Measurements from ENCODE around the gene FAM210B. TPM values are rescaled to one million over a fixed set of nuclear protein-coding genes. Genes with fewer than 3 reads are reported as not detected.
"Not testable (repeated sequence)": the region's sequence is repeated elsewhere in the genome, so short reads cannot be mapped to it uniquely, and the experiment has no call there.

Gene FAM210B
- total RNA-seq, 2 experiments from 2014 or later, result 7.5 to 8.2 TPM

DNA sequence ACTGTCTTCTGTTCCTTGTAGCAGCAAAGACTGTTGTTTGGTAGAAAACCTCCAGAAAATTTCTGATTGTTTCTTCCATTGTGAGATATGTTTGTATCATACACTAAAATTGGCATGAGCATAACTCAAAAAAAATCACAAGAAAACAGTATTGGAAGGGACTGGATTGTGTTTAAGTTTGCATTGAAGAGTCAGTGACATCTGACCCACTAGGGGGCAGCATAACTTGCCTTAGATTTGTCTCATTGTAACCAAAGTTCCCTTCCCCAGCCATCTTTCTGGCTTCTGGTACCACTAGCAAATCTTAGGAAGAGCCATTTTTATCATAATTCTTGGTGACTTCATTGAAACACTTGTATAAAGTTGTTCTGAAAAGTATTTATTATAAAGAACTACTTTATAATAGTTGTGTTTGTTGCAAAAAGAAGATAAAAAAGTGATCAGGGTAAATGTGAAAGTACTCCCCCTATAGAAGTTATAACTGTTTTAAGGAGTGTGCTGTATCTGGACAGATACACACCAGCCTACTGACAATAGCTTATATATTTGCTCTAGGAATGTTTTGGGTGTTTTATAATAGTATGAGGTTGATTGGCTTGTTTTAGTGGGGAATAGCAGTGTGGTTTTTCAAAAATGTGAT, 41.3 kb downstream of the FAM210B start:
- H3K27me3 Mint-ChIP-seq (ENCODE audit: low read depth), result no peaks in the 10 kb centered on the region
- intact Hi-C loops (cut with micrococcal nuclease), result loop anchor here (5.0 kb wide), 1 partner anchor 102 kb away; no protein-coding TSS in a partner anchor
- no peaks in the 10 kb centered on the region for H3K9me3 Mint-ChIP-seq
- peaks cover 62% of the 10 kb centered on the region for H3K36me3 Mint-ChIP-seq (ENCODE audit: low read depth)
- no peak overlapping the region for H3K4me3 Mint-ChIP-seq
- CTCF ChIA-PET, result interaction anchor here (0.9 to 1.5 kb wide), 6 partner anchors 12 to 91 kb away, joined by 3 to 6 read pairs (median 4); partner anchors contain the start of genes CASS4 and RTF2
- no peak overlapping the region for H3K27ac Mint-ChIP-seq
- peaks cover 26% of the 10 kb centered on the region for H3K4me1 Mint-ChIP-seq (ENCODE audit: low read depth)
- peak; percentile 80 for DNase-seq

DNA sequence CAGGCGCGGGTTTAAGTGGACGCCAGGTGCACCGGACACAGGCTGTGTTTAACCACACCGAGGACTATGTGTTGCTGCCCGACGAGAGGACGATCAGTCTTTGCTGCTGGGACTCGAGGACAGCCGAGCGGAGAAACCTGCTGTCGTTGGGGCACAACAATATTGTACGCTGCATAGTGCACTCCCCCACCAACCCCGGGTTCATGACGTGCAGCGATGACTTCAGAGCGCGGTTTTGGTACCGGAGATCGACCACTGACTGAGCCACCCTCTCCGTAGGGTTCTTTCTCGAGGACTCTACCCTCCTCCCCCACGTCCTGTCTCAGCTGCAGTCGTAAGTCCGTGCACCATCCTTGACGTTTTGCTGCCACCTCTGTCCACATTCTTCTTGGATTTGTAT, 44.7 kb downstream of the FAM210B start:
- intact Hi-C loops (cut with micrococcal nuclease), result loop anchor here (5.0 kb wide), 1 partner anchor 99 kb away; no protein-coding TSS in a partner anchor
- peaks cover 23% of the 10 kb centered on the region for H3K4me1 Mint-ChIP-seq (ENCODE audit: low read depth)
- H3K27me3 Mint-ChIP-seq (ENCODE audit: low read depth), result no peaks in the 10 kb centered on the region
- peaks cover 64% of the 10 kb centered on the region for H3K36me3 Mint-ChIP-seq (ENCODE audit: low read depth)
- DNase-seq, result no peak
- CTCF ChIA-PET, result no interaction called here
- H3K27ac Mint-ChIP-seq, result peak overlapping the region; percentile 41
- H3K9me3 Mint-ChIP-seq, result no peaks in the 10 kb centered on the region
- H3K4me3 Mint-ChIP-seq, result no peak overlapping the region

- DNase-seq; H3K9me3 Mint-ChIP-seq; H3K4me3 Mint-ChIP-seq; intact Hi-C loops (cut with micrococcal nuclease); H3K27me3 Mint-ChIP-seq (ENCODE audit: low read depth): not testable (repeated sequence)
- peaks cover 19% of the 10 kb centered on the region for H3K4me1 Mint-ChIP-seq (ENCODE audit: low read depth)
- H3K27ac Mint-ChIP-seq, result peak overlapping the region; percentile 24
- CTCF ChIA-PET, result interaction anchor here (0.8 kb wide), 1 partner anchor 10 kb away, joined by 3 read pairs; no protein-coding TSS in a partner anchor
- peaks cover 57% of the 10 kb centered on the region for H3K36me3 Mint-ChIP-seq (ENCODE audit: low read depth)
These were observed 46.6 kb downstream of the FAM210B start for GRCh38 chr20:56405356-56405755.

GRCh38 chr20:56406910-56407309, 48.1 kb downstream of the FAM210B start:
- CTCF ChIA-PET, result no interaction called here
- DNase-seq, result no peak
- H3K4me1 Mint-ChIP-seq (ENCODE audit: low read depth), result peaks cover 31% of the 10 kb centered on the region
- peaks cover 52% of the 10 kb centered on the region for H3K36me3 Mint-ChIP-seq (ENCODE audit: low read depth)
- no peak overlapping the region for H3K27ac Mint-ChIP-seq
- H3K9me3 Mint-ChIP-seq, result no peaks in the 10 kb centered on the region
- H3K4me3 Mint-ChIP-seq, result no peak overlapping the region
- no peaks in the 10 kb centered on the region for H3K27me3 Mint-ChIP-seq (ENCODE audit: low read depth)
- intact Hi-C loops (cut with micrococcal nuclease), result no loop called here

- Mint-ChIP-seq H3K27ac (no peak overlapping the region), H3K9me3 (peaks cover 3% of the 10 kb centered on the region), H3K36me3 (ENCODE audit: low read depth) (peaks cover 52% of the 10 kb centered on the region), H3K4me3 (no peak overlapping the region), H3K4me1 (ENCODE audit: low read depth) (peaks cover 48% of the 10 kb centered on the region), H3K27me3 (ENCODE audit: low read depth) (no peaks in the 10 kb centered on the region)
- CTCF ChIA-PET, result interaction anchor here (0.6 kb wide), 1 partner anchor 70 kb away, joined by 3 read pairs; no protein-coding TSS in a partner anchor
- intact Hi-C loops (cut with micrococcal nuclease), result no loop called here
- DNase-seq, result no peak
These were observed 50.7 kb downstream of the FAM210B start for GRCh38 chr20:56409521-56409920.

- peaks cover 3% of the 10 kb centered on the region for H3K9me3 Mint-ChIP-seq
- no peak overlapping the region for H3K4me3 Mint-ChIP-seq
- peaks cover 52% of the 10 kb centered on the region for H3K36me3 Mint-ChIP-seq (ENCODE audit: low read depth)
- CTCF ChIA-PET, result interaction anchor here (0.6 kb wide), 1 partner anchor 69 kb away, joined by 3 read pairs; no protein-coding TSS in a partner anchor
- intact Hi-C loops (cut with micrococcal nuclease), result loop anchor here (10.0 kb wide), 1 partner anchor 1205 kb away; no protein-coding TSS in a partner anchor
- no peaks in the 10 kb centered on the region for H3K27me3 Mint-ChIP-seq (ENCODE audit: low read depth)
- H3K4me1 Mint-ChIP-seq (ENCODE audit: low read depth), result peaks cover 51% of the 10 kb centered on the region
- DNase-seq, result no peak
- peak overlapping the region; percentile 22 for H3K27ac Mint-ChIP-seq
These were observed 51.2 kb downstream of the FAM210B start for GRCh38 chr20:56409956-56410355.

DNA sequence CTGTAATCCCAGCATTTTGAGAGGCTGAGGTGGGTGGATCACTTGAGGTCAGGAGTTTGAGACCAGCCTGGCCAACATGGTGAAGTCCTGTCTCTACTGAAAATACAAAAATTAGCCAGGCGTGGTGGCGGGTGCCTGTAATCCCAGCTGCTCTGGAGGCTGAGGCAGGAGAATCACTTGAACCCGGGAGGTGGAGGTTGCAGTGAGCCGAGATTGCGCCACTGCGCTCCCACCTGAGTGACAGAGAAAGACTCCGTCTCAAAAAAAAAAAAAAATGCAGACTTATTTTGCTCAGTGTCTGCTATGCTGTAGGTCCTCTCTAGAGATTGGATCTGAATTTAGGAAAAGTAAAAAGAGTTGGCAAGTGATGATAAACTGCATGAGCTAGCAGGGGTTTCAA, 52.5 kb downstream of the FAM210B start:
- DNase-seq; H3K27me3 Mint-ChIP-seq (ENCODE audit: low read depth); H3K9me3 Mint-ChIP-seq: not testable (repeated sequence)
- intact Hi-C loops (cut with micrococcal nuclease), result loop anchor here (10.0 kb wide), 1 partner anchor 1204 kb away; no protein-coding TSS in a partner anchor
- CTCF ChIA-PET, result interaction anchor here (1.0 to 1.9 kb wide), 5 partner anchors 10 to 18 kb away, joined by 3 to 10 read pairs (median 3); no protein-coding TSS in a partner anchor
- Mint-ChIP-seq H3K4me3 (peak overlapping the region; percentile 89), H3K27ac (peak overlapping the region; percentile 98), H3K36me3 (ENCODE audit: low read depth) (peaks cover 42% of the 10 kb centered on the region), H3K4me1 (ENCODE audit: low read depth) (peaks cover 56% of the 10 kb centered on the region)

GRCh38 chr20:56411759-56412472, 53.1 kb downstream of the FAM210B start, which contains the start of gene CASS4:
Gene CASS4 (plus strand): TSS chr20:56412260. CDS start chr20:56412459, 199 bp downstream.
- Mint-ChIP-seq H3K27me3 (ENCODE audit: low read depth) (no peaks in the 10 kb centered on the region), H3K27ac (peak within 1 kb of the TSS; percentile 98), H3K4me1 (ENCODE audit: low read depth) (peaks cover 62% of the 10 kb centered on the region), H3K4me3 (peak within 1 kb of the TSS; percentile 89), H3K36me3 (ENCODE audit: low read depth) (peaks cover 36% of the 10 kb centered on the region), H3K9me3 (peaks cover 3% of the 10 kb centered on the region)
- intact Hi-C loops (cut with micrococcal nuclease), result loop anchor here (1.0 to 10.0 kb wide), 3 partner anchors 20 to 1203 kb away; partner anchors contain the start of genes AURKA and CSTF1
- DNase-seq, result peak; percentile 63
- CTCF ChIA-PET, result interaction anchor here (0.9 to 1.9 kb wide), 8 partner anchors 10 to 57 kb away, joined by 3 to 10 read pairs (median 4); partner anchors contain the start of genes AURKA and RTF2

DNA sequence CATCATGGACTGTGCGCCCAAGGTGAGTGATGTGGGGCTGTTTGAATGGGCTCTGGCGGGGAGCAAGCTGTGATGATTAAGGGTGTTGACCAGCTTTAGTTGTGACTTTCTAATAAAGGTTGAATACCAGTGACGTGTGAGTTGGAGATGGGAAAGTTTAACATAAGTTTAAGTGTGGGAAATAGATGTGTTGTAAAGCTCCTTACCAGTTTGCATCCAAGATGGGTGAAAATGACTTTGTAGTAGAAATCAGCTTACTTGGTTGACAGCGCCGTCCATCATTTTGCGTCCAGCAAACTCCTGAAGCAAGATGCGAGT, 53.7 kb downstream of the FAM210B start:
- CTCF ChIA-PET, result interaction anchor here (0.9 to 1.9 kb wide), 9 partner anchors 9 to 57 kb away, joined by 3 to 10 read pairs (median 4); partner anchors contain the start of genes AURKA and RTF2
- Mint-ChIP-seq H3K27ac (peak overlapping the region; percentile 98), H3K4me3 (peak overlapping the region; percentile 89), H3K4me1 (ENCODE audit: low read depth) (peaks cover 68% of the 10 kb centered on the region), H3K9me3 (peaks cover 3% of the 10 kb centered on the region), H3K27me3 (ENCODE audit: low read depth) (no peaks in the 10 kb centered on the region), H3K36me3 (ENCODE audit: low read depth) (peaks cover 32% of the 10 kb centered on the region)
- DNase-seq, result no peak
- intact Hi-C loops (cut with micrococcal nuclease), result loop anchor here (1.0 to 10.0 kb wide), 3 partner anchors 20 to 1202 kb away; partner anchors contain the start of genes AURKA and CSTF1

DNA sequence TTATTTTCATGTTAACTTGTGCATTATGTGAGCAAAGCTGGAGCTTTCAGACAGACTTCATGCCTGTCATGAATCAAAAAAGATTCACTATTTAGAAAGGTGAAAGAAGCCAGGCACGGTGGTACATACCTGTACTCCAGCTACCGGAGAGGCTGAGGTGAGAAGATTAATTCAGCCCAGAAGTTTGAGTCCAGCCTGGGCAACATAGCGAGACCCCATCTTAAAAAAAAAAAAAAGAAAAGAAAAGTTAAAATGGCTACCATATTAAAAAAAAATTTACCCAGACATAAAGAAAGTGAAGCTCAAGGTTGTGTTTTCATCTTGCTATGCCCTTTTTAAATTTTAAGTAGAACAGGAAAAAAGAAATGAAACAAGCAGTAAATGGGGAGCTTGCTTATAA, 54.2 kb downstream of the FAM210B start:
- DNase-seq, result no peak
- Mint-ChIP-seq H3K4me1 (ENCODE audit: low read depth) (peaks cover 73% of the 10 kb centered on the region), H3K9me3 (peaks cover 3% of the 10 kb centered on the region), H3K27ac (peak overlapping the region; percentile 98), H3K36me3 (ENCODE audit: low read depth) (peaks cover 29% of the 10 kb centered on the region), H3K4me3 (peak overlapping the region; percentile 89), H3K27me3 (ENCODE audit: low read depth) (no peaks in the 10 kb centered on the region)
- intact Hi-C loops (cut with micrococcal nuclease), result loop anchor here (1.0 to 10.0 kb wide), 3 partner anchors 21 to 1202 kb away; partner anchors contain the start of genes AURKA and CSTF1
- CTCF ChIA-PET, result interaction anchor here (0.7 to 1.9 kb wide), 7 partner anchors 9 to 138 kb away, joined by 3 to 10 read pairs (median 4); partner anchors contain the start of gene AURKA

- Mint-ChIP-seq H3K4me1 (ENCODE audit: low read depth) (peaks cover 86% of the 10 kb centered on the region), H3K36me3 (ENCODE audit: low read depth) (peaks cover 22% of the 10 kb centered on the region), H3K9me3 (peaks cover 3% of the 10 kb centered on the region), H3K27ac (peak overlapping the region; percentile 98), H3K27me3 (ENCODE audit: low read depth) (no peaks in the 10 kb centered on the region), H3K4me3 (peak overlapping the region; percentile 60)
- peak; percentile 88 for DNase-seq
- intact Hi-C loops (cut with micrococcal nuclease), result loop anchor here (1.0 to 10.0 kb wide), 4 partner anchors 7 to 1200 kb away; partner anchors contain the start of genes RBM38 and RTF2
- CTCF ChIA-PET, result interaction anchor here (1.0 to 2.8 kb wide), 3 partner anchors 9 to 27 kb away, joined by 3 to 11 read pairs (median 3); no protein-coding TSS in a partner anchor
These were observed 56.3 kb downstream of the FAM210B start for GRCh38 chr20:56414842-56415765.
